HG03571 (cell line): Measurements from ENCODE around the gene PEX14.
A peak's percentile ranks its signal among the peaks of the same experiment; 100 is the strongest.
"Not testable (repeated sequence)": the region's sequence is repeated elsewhere in the genome, so short reads cannot be mapped to it uniquely, and the experiment has no call there.

Source experiments
- ATAC-seq: cut with Tn5 transposase; IDR thresholded peaks from one replicate; pipeline ENCODE4 v1.9.1; 2021; ENCODE audit not compliant: unreplicated experiment

The PEX14 gene

DNA sequence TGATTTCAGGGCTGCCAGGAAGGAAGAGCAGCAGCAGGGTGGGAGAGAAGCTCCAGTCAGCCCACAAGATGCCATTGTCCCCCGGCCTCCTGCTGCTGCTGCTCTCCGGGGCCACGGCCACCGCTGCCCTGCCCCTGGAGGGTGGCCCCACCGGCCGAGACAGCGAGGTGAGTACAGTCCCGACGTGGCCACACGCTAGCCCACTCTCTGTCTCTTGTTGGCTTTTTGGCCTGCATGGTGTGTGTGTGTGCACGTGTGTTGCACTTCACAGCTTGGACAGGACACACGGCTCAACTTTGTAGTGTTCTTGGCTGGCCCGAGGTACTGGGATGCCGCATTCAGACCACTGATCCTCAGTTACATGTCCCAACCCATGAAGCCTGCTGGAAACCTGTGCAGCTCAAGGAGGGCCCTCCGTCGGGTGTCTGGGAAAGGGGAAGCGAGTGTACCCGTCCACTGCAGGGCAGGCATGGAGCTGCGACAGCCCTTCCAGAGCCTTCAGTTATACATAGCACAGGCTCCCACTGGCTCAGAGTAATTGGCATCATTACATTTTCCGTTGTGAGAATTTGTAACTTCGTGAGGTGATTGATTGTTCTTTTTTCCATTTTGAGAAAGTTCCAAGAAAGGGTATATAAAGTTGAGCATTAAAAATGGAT, 24.5 kb upstream of the PEX14 start:
- no peak for ATAC-seq

DNA sequence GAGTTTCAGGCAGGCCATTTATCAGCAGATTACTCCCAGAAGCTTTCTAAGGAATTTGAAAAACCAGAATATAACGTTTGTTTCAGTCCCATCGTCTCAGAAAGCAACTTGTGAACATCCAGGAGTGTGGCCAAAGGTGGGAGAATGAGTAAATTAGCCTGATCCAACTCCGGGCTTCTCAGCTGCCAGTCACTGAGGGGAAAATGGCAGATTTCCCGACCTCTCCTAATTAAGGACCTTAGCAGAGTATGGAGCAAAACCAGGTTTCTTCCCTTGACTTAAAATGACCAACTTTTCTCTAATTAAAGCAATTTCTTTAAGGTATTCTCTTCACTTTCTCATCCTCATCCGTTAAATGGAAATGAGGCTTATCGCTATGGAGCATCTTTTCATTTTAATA, 23.9 kb upstream of the PEX14 start:
- no peak for ATAC-seq

DNA sequence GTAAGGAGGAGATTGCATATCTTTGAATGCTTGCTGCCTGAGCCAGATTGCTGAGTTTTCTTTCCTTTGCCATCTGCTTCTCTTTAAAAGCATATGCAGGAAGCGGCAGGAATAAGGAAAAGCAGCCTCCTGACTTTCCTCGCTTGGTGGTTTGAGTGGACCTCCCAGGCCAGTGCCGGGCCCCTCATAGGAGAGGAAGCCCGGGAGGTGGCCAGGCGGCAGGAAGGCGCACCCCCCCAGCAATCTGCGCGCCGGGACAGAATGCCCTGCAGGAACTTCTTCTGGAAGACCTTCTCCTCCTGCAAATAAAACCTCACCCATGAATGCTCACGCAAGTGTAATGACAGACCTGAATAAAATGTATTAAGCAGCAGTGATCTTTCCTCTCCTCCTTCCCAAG, 23.5 kb upstream of the PEX14 start:
- no peak for ATAC-seq

DNA sequence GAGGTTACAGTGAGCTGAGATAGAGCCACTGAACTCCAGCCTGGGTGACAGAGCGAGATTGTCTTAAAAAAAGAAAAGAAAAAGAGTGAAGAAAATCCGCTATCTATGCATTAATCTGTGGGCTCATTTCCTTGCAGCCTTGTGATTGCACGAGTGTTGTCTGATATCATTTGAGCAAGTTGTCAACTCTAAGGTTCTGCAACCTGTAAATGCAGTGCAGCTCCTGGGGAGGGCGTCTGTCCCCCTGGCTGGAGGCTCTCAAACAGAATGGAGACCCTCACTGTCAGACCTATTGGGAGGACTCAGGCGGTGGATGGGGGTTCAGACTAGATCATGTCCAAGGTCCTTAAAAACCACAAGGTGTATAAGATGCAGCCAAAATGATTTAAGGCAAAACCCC, 18.7 kb upstream of the PEX14 start:
- ATAC-seq: no peak

DNA sequence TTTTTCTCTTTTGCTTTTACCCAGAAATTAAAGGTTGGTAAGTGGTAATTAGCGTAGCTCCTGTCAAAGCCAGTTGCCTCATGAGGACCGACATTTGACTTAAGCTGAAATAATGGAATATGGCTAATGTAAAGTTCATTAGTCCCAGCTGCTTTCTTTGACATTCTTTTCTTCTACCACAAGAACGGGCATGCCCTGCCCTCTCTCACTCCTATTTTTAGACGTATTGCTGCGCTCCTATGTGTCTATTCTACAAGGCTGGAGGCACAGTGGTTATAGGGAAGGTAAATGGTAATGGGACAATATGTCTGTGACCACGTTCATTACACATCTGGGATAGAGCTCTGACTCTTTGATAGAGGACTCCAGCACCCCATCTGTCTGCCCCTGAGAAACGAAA, 18.1 kb upstream of the PEX14 start:
- no peak for ATAC-seq

DNA sequence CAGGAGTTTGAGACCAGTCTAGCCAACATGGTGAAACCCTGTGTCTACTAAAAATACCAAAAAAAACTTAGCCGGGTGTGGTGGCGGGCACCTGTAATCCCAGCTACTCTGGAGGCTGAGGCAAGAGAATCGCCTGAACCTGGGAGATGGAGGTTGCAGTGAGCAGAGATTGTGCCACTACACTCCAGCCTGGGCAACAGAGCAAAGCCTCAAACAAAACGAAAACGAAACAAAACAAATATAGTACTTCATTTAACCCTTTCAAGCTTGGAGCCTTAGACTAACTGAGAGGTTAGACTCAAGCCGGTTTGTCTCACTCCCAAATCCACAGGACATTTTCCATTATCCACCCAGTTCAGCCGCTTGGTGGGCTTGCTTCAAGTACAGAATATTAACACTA, 17.3 kb upstream of the PEX14 start:
- not testable (repeated sequence) for ATAC-seq

DNA sequence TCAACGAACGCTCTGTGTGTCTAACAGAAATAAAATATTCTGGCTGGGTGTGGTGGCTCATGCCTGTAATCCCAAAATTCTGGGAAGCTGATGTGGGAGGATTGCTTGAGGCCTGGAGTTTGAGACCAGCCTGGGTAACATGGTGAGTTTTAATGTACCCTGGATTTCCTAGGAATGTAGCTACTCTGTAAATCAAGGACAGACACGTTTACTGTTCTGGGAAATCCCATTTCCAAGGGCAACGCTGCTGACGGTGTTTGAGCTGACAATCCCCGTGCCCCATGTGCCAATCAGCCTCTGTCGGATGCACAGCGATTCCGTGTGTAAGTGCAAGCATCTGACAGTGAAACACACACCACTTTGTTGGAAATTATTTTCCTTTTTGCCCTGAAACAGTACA, 16.9 kb upstream of the PEX14 start:
- no peak for ATAC-seq

DNA sequence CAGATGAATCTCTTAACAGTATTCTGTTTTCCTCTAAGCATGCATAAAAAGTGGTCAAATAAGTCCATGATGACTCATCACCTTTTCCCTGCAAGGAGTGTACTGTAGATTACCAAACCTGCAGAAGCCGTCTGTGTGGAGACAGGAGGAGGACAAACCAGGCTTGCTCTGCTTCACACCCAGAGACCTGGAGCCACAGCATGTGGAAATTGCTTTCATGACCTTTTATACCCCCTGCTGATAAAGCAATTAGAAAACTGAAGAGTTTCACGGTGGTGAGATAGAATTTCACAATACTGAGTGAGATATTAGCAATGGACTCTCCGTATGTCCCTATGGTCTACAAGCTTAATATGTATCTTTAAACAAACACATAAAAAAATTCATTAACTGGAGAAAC, 15.6 kb upstream of the PEX14 start:
- ATAC-seq: no peak

DNA sequence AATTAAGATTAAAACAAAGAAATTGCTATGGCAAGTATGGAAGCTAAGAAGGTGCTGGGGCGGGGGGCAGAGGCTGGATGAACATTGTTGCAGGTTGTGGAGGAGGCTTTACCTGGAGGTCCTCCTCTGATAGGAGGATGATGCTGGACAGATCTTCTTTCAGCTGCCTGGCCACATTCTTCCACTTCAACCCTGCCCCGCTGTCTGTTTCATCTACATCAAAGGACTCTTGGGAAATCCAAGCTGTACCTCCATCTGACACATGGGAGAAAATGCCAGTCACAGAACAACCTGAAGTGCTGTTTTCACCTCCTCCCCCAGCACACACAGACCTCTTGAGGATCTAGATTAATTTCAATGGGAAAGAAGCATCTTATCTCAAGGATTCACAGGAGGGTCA, 7.7 kb upstream of the PEX14 start:
- no peak for ATAC-seq

DNA sequence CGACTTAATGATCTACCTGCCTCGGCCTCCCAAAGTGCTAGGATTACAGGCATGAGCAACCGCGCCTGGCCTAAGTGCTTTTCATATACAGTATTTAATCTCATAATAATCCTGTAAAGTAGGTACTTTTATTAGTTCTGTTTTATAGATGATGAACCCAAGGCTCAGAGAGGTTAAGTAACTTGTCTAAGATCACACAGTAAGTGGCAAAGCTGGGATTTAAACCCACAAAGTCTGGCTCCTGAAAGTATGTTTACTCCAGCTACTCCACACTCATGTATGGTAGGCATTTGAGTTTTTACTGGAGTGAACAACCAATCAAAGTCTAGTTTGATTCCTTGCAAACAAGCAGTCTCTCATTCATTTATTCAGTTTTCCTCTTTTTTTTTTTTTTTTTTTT, 4.7 kb upstream of the PEX14 start:
- ATAC-seq: no peak

DNA sequence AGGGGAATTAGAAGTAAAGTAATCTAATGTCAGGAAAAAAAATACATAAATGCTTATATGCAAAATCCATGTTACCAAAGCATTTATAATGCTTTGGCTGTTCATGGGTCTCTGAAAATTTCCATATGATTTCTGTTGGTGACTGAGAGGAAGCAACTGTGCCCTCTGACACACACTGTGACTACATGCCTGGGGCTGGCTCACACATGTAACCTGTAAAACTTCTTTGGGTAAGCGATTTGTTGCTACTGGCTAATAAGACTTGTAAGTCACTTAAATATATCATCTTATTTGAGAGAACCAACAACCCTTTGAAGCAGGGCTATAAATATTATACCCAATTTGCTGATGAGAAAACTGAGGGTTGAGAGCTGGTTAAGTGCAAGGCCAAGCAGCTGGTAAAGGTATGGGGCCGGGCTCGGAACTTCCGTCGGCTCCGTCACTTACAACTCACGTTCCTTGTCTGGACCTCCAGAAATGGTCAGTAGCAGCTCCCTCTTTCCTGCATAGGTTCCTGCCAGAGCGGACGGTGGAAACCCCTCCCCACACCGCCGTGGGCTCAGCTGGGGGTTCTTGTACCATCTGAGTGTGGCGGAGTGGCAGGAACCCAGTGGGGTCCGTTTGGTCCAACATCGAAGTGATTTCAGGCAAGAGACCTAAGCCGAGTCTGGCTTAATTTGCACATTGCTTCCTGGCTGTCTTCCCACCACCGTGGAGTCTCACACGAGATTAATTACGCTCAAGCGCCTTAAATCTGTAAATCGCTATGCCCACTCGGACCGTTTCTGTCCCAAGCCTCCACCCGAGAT, 3.1 kb upstream of the PEX14 start:
- no peak for ATAC-seq

DNA sequence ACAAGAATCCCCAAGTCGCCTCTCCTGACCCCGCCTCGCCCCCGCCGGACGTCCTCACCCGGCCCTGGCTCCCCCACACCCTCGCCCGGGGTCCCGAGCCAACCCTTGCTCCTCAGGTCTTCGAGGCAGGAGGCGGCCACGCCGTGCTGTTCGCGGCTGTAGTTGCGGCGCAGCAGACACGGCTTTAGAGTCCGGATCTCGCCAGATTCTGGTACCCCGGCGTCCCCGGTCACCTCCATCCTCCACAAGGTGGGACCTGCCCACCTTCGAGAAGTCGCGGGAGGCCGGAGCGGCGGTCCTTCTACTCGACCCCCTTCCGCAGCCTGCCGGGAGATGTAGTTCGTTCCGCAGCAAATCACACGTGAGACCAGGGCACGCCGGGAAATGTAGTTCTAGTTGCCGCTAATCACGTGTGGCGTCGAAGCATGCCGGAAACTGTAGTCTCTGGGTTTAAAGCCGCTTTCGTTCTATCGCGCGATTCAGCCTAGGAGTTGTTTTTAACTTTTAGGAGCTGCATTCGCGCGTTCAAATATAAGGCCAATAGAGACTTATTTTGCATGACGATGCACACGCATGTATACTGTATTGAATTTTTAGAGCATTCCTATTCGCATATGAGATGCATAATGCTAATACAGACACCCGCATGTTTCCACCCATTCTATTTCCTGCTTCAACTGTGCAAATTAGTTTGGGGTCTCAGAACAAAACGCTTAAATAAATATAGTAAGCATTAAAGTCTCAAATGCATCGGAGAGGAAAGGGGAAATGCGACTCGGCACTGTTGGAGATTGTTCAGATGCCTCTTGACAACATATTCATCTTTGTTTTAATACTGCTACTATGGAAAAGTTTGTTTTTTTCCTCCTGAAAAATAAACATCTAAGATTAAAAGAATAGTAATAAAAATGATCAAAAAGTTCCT, 2.3 kb upstream of the PEX14 start, which contains the start of gene DFFA:
Gene DFFA, minus strand, starts transcription at position 310 of the 925 bp plus-strand sequence. Its CDS starts 71 bp downstream, at position 239.
- ATAC-seq: peak; percentile 75

DNA sequence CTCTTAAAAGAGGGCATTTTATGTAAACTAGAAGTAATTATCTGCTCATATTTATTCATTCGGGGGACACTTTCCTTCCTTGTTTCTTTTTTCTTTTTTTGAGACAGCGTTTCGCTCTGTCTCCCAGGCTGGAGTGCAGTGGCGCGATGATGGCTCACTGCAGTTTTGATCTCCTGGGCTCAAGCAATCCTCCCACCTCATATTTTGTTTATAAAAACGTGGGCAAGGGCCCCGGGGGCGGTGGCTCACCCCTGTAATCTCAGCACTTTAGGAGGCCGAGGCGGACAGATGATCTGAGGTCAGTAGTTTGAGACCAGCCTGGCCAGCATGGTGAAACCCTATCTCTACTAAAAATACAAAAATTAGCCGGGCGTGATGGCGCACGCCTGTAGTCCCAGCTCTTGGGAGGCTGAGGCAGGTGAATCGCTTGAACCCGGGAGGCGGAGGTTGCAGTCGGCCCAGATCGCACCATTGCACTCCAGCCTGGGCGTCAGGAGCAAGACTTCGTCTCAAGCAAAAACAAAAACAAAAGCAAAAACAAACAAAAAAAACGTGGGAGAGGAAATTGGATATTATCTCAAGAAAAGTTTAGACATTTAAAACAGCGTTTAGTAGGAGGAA, 1.5 kb upstream of the PEX14 start:
- ATAC-seq: no peak

DNA sequence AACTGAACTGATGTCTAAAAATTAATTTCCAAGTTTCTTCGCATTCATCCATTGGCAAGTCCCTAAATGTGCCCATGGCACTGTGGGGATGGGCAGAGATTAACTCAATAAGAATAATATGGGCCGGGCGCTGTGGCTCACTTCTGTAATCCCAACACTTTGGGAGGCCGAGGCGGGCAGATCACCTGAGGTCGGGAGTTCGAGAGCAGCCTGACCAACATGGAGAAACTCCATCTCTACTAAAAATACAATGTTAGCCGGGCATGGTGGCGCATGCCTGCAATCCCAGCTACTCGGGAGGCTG, 489 bp upstream of the PEX14 start:
- not testable (repeated sequence) for ATAC-seq

DNA sequence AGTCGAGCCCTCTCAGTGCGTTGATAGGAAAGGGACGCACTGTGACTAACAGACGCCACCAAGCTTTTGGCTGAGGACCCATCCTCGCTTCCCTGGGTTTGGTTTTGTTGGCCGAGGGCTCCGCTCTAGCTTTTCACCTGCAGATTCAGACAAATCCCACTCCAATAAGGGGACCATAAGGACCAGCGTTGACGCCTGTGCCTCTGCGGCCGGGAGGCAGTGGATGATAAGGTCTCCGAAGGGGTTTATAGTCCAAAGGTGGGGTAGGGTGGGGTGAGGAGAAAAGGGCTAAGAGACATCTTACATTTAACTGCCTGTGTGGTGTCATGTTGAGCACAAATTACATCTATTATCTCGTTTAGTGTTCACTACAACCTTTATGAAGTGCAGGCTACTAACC, 760 bp downstream of the PEX14 start:
- no peak for ATAC-seq

DNA sequence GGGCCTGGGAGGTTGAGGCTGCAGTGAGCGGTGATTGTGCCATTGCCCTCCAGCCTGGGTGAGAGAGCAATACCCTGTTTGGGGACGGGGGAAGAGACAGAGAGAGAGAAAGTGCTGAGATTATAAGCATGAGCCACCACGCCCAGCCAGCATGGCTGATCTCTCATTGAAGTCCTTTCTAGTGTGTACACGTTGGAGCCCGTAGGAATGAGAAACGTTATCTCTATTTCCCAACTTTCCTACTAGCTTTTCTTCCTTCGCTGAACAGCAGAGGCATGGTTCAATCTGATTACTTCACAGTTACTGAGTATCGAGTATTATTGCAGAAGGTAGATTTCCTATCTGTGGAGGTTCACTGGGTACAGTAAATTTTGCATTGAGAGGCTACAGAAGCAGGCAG, 4.5 kb downstream of the PEX14 start:
- ATAC-seq: no peak

DNA sequence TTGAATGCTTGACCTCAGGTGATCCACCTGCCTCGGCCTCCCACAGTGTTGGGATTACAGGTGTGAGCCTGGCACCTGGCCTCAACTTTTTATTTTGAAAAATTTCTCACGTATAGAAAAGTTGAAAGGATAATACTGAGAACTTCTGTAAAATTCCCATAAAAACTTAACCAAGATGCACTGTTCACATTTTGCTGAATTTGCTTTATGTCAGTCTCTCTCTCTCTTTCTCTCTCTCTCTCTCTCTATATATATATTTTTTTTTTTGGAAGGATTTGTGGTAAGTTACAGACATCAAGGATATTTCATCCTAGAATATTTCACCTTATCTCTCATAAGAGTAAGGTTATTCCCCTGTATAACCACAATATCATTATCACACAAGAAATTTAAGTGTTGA, 5.9 kb downstream of the PEX14 start:
- ATAC-seq: no peak

DNA sequence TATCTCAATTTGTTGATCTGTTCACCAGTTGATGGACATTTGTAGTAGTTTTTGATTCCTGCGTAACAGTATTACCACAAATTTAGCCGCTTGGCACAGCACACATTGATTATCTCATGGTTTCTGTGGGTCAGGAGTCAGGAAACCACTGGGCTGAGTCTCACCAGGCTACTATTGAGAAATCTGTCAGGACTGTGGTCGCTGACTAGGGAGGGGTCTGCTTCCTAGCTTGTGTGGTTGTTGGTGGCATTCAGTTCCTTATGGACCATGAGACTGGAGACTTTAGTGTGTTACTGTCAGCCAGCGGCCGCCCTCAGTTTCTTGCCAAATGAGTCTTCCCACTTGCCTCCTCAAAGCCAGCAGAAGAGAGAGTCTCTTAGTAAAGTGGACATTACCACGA, 9.8 kb downstream of the PEX14 start:
- ATAC-seq: no peak

DNA sequence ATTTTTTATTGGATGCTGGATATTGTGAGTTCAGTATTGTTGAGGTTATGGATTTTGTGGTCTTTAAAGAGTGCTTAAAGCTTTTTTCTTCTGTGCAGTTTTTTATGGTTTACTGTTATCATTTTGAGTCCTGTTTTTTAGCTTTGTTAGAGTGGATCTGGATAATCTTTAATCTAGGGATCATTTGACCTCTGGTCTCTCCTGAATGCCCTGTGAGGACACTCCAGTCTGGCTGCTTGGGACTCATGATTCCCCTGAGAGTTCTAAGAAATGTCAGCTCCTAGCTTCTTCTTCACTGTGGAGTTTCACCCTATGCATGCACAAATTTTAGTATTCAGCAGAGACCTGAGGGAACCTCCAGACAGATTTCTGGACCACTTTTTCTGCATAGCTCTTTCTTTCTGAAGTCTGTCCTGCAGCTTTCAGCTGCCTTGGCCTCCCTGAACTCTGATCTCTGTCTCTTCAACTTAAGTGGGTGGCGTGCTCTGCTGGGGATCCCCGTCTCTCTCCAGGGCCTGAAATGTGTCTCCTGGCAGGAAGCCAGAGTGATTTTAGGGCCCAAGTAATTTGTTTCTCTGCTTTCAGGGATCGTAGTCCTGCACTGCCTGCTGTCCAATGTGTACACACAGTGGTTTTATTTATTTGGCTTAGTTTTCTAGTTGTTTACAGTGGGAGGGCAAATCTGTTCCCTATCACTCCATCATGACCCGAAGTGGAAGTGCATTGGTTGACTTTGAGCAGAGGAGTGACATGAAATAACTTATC, 14.7 kb downstream of the PEX14 start:
- ATAC-seq: no peak

DNA sequence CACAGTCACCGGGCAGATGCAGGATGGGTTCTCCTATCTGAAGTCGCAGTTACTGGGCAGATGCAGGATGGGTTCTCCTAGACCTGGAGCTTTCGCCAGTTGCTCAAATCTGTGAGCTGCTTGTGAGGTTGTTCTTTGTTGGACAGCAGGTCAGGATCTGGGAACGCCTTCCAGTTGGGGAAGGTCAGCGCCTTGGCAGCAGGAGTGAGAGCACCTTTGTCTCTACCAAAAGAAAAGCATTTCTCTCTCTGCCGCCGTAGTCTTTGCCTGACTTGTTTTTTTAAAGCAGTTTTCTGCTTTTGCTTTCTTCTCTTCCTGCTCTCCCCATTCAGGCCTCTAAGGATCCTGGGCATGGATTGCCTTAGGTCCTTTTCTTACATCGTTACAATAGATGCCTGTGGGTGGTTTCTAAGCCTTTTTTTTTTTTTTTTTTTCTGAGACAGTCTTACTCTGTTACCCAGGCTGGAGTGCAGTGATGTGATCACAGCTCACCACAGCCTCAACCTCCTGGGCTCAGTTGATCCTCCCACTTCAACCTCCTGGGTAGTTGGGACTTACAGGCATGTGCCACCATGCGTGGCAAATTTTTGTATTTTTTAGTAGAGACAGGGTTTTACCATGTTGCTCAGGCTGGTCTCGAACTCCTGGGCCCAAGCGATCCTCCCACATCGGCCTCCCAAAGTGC, 15.7 kb downstream of the PEX14 start:
- no peak for ATAC-seq
